HK-2 (cell line): Measurements from ENCODE around the gene POU3F3.

Experiments used
- DNase-seq: peaks from one replicate; pipeline ENCODE4 v3.0.0-alpha.2; 2018; ENCODE audit not compliant: unreplicated experiment

Gene POU3F3

GRCh38 chr2:104846786-104847585 is 6.9 kb upstream of the POU3F3 start:
- DNase-seq, result no peak

- DNase-seq, result no peak
Measured at GRCh38 chr2:104847586-104848160, 6.2 kb upstream of the POU3F3 start.

- DNase-seq, result no peak
Measured at GRCh38 chr2:104848526-104848925, 5.4 kb upstream of the POU3F3 start.

- DNase-seq, result no peak
Measured at GRCh38 chr2:104849101-104849500, 4.8 kb upstream of the POU3F3 start.

- DNase-seq, result peak; percentile 48
Measured at GRCh38 chr2:104849618-104850141, 4.2 kb upstream of the POU3F3 start.

- DNase-seq, result no peak
Measured at GRCh38 chr2:104850361-104851290, 3.3 kb upstream of the POU3F3 start.

- no peak for DNase-seq
Measured at GRCh38 chr2:104851291-104852089, 2.4 kb upstream of the POU3F3 start.

- no peak for DNase-seq
Measured at GRCh38 chr2:104852090-104852666, 1.7 kb upstream of the POU3F3 start.

GRCh38 chr2:104854498-104855220 is 744 bp downstream of the POU3F3 start:
- no peak for DNase-seq

- DNase-seq, result no peak
Measured at GRCh38 chr2:104855221-104856085, 1.5 kb downstream of the POU3F3 start.

GRCh38 chr2:104856086-104856972 is 2.4 kb downstream of the POU3F3 start:
- DNase-seq, result no peak

- DNase-seq, result no peak
Measured at GRCh38 chr2:104856973-104857261, 3.0 kb downstream of the POU3F3 start.

GRCh38 chr2:104857262-104858005 is 3.5 kb downstream of the POU3F3 start:
- DNase-seq, result no peak

GRCh38 chr2:104858006-104858978 is 4.4 kb downstream of the POU3F3 start:
- DNase-seq, result no peak

- no peak for DNase-seq
Measured at GRCh38 chr2:104859291-104859765, 5.4 kb downstream of the POU3F3 start.

- DNase-seq, result no peak
Measured at GRCh38 chr2:104859766-104860450, 6.0 kb downstream of the POU3F3 start.
